HG03521 (cell line): ENCODE results near the gene OR52A1.

ENCODE experiments used
- ATAC-seq: cut with Tn5 transposase; IDR thresholded peaks from one replicate; pipeline ENCODE4 v1.9.1; 2021; ENCODE audit warnings: mild to moderate bottlenecking, moderate library complexity; ENCODE audit not compliant: unreplicated experiment

The OR52A1 gene

DNA sequence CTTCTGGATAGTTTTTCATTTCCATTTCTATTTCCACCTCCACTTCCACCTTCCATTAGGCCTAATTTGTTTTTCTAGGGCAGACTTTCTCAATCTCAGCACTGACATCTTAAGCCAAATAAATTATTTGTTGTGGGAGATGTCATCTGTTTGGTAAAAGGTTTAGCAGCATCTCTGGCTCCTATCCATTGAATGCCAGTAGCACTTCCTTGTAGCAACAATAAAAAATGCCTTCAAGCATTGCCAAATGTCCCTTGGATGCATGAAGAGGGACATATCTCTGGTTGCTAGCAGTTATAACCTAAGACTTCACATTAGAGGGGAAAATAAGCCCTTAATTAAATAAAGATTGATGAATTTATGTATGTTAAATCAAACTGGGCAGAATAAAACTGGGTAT, 18.3 kb downstream of the OR52A1 start:
- no peak for ATAC-seq

GRCh38 chr11:5131584-5132335, 22.8 kb downstream of the OR52A1 start:
- no peak for ATAC-seq

DNA sequence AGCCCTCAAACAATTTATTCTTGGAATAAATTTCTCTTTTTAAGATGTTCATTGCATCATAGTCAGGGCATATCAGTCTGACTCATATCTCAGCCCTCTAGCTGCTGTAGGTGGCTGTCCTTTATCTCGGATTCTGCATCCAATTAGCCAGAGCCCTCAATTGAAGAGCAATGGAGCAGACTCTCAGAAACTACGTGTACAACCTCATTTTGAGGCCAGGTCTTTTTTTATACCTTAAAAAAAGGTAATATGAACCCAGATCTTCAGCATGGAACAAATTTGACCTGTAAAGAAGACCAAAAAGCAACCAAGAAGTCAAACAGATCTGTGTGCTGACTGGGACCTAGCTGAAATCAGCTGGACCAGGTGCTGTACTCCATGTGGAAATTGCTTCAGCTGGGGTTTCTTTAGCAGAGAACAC, 25.1 kb downstream of the OR52A1 start:
- ATAC-seq: no peak

DNA sequence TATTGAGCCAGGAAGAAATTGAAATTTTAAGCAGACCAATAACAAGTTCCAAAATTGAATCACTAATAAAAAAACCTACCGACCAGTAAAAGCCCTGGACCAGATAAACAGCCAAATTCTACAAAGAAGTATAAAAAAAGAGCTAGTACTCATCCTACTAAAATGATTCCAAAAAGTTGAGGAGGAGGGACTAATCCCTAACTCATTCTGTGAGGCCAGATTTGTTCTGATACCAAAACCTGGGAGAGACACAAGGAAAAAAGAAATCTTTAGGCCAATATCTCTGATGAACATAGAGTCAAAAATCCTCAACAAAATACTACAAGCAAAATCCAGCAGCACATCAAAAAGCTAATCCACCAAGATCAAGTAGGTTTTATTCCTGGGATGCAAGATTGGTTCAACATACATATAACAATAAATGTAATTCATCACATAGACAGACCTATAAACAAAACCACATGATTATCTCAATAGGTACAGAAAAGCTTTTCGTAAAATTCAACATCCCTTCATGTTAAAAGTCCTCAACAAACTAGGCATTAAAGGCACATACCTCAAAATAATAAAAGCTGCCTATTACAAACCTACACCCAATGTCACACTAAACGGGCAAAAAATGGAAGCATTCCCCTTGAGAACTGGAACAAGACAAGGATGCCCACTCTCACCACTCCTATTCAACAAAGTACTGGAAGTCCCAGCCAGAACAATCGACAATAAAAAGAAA, 29.5 kb downstream of the OR52A1 start:
- ATAC-seq: no peak

DNA sequence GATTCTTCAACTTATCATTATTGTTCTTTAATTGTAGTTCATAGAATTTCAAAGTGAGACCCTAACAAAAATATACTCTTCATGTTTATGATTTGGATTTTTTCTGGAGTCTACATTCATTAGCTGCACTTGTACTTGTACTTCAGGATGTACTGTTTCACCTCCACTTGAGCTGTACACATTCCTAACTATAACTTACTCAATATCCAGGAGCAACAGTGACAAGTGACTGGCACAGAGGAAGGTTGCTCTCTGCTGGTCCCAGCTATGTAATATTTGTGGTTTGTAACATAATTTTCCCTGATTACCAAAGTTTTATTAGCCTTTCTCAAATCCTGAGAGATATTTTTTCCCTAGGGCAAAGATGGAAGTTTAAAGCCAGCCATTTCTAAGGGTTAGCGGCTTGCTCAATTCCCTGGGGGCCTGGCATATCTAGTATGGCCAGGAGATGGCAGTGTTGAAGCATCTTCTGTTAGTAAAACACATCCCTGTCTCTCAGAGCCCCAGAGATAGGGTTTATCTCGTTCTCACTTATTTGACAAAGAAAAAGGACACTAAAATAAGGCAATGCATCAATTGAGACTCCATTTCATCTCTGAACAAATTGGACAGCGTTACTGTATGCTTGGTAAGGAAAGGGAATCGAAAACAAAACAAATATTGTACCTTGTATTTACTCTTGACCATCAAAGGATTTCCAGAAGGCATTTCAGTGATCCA, 30.6 kb downstream of the OR52A1 start:
- peak; percentile 94 for ATAC-seq

GRCh38 chr11:5118893-5119292, 35.7 kb downstream of the OR52A1 start:
- no peak for ATAC-seq

DNA sequence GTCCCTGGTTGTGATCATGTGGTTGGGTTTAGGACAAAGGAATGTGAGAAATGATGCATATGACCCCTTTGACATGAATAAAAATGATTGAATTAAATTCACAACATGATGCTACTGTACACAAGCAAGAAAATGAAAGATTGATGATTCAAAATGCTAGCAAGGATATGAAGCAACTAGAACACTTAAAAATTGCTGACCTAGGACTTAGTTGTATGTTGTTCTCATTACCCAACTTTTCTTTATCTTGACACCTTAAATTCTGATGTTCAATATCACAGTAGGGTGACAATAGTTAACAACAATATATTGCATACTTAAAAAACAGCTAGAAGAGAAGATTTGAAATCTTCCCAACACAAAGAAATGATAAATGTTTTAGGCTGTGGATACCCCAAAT, 37.0 kb downstream of the OR52A1 start:
- ATAC-seq: no peak

- no peak for ATAC-seq
Measured at GRCh38 chr11:5115339-5115738, 39.2 kb downstream of the OR52A1 start.

GRCh38 chr11:5107285-5107684, 47.3 kb downstream of the OR52A1 start:
- no peak for ATAC-seq

GRCh38 chr11:5103066-5103465, 51.5 kb downstream of the OR52A1 start:
- no peak for ATAC-seq

DNA sequence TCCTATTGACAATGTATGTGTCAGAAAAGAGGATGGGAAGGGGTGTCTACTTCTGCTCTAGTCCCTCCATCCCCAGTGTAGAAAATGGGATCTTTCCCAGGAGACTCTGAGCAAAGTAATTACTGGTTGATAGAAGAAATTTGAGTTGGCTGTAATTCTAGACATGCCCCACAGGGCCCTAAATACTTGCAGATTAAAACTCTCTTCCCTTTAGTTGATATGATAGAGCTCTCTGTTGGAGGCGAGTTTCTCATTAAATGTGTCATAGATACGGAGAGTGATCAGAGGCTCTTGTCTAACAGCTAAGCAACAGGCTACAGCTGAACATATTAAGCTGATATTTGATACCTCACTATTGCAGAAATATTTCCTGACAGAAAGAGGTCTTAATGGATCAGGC, 52.3 kb downstream of the OR52A1 start:
- no peak for ATAC-seq

GRCh38 chr11:5096011-5096410, 58.5 kb downstream of the OR52A1 start:
- ATAC-seq: no peak
